Uterus (tissue), 4 donors: Measurements from ENCODE around the gene GRM5. TPM values are rescaled to one million over a fixed set of nuclear protein-coding genes. Genes with fewer than 3 reads are reported as not detected.
"Not testable (repeated sequence)": the region's sequence is repeated elsewhere in the genome, so short reads cannot be mapped to it uniquely, and the experiment has no call there.

Experiments
- DNase-seq, 2 donors: peaks; one replicate each; pipeline ENCODE4 v3.0.0-alpha.2; 2019 to 2020
- H3K27ac ChIP-seq, 2 donors: fragments of 200-600 bp; sonication (generic); 1 replicate in 1 of 2; 2 replicates in 1 of 2; pipeline ENCODE4 v1.5.1; 2016 to 2018
- H3K27me3 ChIP-seq, 2 donors: fragments of 200-600 bp; sonication (generic); one replicate each; pipeline ENCODE4 v1.5.1; 2018 to 2019; ENCODE audit warnings: control low read depth in 1 of 2
- H3K36me3 ChIP-seq, 2 donors: fragments of 200-600 bp; sonication (generic); one replicate each; pipeline ENCODE4 v1.5.1; 2019; ENCODE audit warnings: control low read depth in 1 of 2
- H3K4me1 ChIP-seq, 2 donors: fragments of 200-600 bp; sonication (generic); one replicate each; pipeline ENCODE4 v1.5.1; 2018 to 2019; ENCODE audit warnings: control low read depth in 1 of 2
- H3K4me3 ChIP-seq, 2 donors: fragments of 200-600 bp; sonication (generic); 1 replicate in 1 of 2; 2 replicates in 1 of 2; pipeline ENCODE4 v1.5.1; 2018 to 2019; ENCODE audit warnings: mild to moderate bottlenecking in 1 of 2
- H3K9me3 ChIP-seq, 2 donors: fragments of 200-600 bp; sonication (generic); one replicate each; pipeline ENCODE4 v1.5.1; 2019; ENCODE audit warnings: control low read depth in 1 of 2
- CTCF ChIP-seq, 4 experiments: fragments of 200-600 bp in 2 of 4; fragments of 450-650 bp in 2 of 4; sonication (generic) in 2 of 4; IDR thresholded peaks; one replicate each; pipeline ENCODE4 v1.5.1; 2016 to 2019; ENCODE audit warnings: antibody characterized with exemption in 4 of 4, mild to moderate bottlenecking in 2 of 4, moderate library complexity in 1 of 4
- POLR2A ChIP-seq, 2 donors: fragments of 450-650 bp; IDR thresholded peaks; one replicate each; pipeline ENCODE4 v1.6.1; 2016; ENCODE audit warnings: antibody characterized with exemption in 2 of 2, mild to moderate bottlenecking in 1 of 2, moderate library complexity in 1 of 2
- intact Hi-C: fragments of 100-400 bp; cut with DNase I; formaldehyde crosslinking; loops from one replicate; pipeline ENCODE4 v1.15.1; 2023; ENCODE audit warnings: low total_unique reads
- total RNA-seq, 4 donors: library from RNA; depleted of rRNA in 3 of 4; stranded (reverse); fragments of >200 nt in 3 of 4; gene quantifications; one replicate each; pipeline versions ENCODE4 v1.1.0 to v1.2.4, GENCODE V29; 2014 to 2023
- donor health status: DM: yes; HTN: yes; CAD: no.

The GRM5 gene
- total RNA-seq, 4 donors from 2014 or later = under 0.01 to 2.2 TPM; not detected in 2

GRCh38 chr11:88950975-88951374, 114.8 kb downstream of the GRM5 start:
- no peaks in the 10 kb centered on the region for H3K27me3 ChIP-seq
- H3K4me3 ChIP-seq = no peak overlapping the region
- no peak for TF ChIP-seq POLR2A (IDR thresholded peaks at IDR 0.05)
- no peak for TF ChIP-seq CTCF (IDR thresholded peaks at IDR 0.05)
- H3K36me3 ChIP-seq = no peaks in the 10 kb centered on the region
- intact Hi-C loops = no loop called here
- no peaks in the 10 kb centered on the region for H3K9me3 ChIP-seq
- no peak for DNase-seq
- H3K27ac ChIP-seq = no peak overlapping the region
- H3K4me1 ChIP-seq = no peaks in the 10 kb centered on the region

GRCh38 chr11:88948908-88949307, 116.9 kb downstream of the GRM5 start:
- H3K4me1 ChIP-seq, H3K27ac ChIP-seq, H3K36me3 ChIP-seq, intact Hi-C loops, DNase-seq, H3K4me3 ChIP-seq, H3K27me3 ChIP-seq, H3K9me3 ChIP-seq: not testable (repeated sequence)

DNA sequence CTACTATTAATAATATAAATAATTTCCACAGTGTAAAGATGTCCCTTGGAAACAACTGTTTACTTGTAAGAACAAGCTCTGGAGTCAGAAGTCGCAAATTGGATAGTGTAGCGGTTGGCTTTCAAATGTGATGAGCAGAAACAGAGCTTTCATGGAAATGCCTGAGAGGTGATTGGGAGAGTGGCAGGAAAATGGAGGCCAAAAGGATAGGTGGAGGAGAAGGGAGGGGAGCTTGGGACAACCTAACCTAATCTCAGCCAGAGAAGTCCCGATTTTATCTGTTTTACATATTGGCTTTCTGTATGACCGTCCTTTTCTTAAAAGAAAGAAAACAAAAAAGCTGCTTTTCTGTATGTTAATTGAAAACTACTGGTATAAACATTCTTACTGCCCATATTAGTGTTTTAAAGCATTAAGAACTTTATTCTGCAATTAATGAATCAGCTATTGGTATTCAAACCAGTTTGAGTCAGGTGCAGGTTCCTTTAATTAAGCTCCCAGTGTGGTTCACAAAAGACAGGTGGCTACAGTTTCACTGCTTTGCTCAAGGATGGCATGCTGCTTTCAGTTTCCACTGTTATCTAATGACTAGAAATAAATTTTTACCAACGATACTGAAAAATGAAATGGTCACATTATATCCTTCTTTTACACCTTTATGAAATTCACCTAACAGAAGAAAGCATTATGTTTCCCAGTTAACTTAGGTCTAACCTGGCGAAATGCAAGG, 117.8 kb downstream of the GRM5 start:
- H3K4me1 ChIP-seq, intact Hi-C loops, H3K27ac ChIP-seq, H3K4me3 ChIP-seq, H3K36me3 ChIP-seq, DNase-seq, H3K27me3 ChIP-seq, H3K9me3 ChIP-seq: not testable (repeated sequence)

DNA sequence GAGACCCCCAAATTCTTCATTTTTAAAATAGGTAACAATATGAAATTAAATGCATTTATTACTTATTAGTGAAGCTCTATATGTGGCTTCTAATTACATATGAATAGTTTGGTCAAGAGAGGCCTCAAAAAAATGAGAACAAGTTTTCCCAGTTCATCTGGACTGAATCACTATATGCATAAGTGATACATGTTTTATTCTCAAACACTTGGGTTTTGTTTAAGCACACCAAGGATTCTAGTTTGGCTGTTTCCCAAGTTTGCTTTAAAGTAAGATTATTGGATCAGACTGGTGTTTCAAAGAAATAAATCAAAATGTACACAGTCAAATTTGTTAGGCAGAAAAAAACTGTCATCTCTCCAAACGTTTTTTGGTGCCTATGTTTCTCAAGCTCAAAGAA, 136.1 kb downstream of the GRM5 start:
- H3K27ac ChIP-seq, H3K36me3 ChIP-seq, H3K4me1 ChIP-seq, H3K27me3 ChIP-seq, DNase-seq, H3K9me3 ChIP-seq, intact Hi-C loops, H3K4me3 ChIP-seq: not testable (repeated sequence)

DNA sequence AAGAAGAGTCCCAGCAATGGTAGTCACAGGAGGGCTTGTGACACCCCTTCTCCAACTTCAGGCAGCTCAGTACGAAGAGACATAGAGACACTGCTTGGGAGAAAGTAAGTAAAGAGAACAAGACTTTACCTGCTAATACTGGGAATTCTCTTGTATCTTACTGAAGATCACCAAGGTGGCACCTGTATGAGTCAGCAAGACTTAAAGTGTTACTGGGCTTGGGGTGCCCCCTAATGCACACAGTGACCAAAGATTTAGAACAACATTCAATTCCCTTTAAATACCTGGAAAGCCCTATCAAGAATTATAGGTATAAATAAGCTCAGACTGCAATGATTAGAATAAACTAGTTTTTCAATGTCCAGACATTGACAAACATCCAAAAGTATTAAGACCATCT, 148.7 kb downstream of the GRM5 start:
- H3K27ac ChIP-seq, H3K4me3 ChIP-seq, H3K4me1 ChIP-seq, DNase-seq, H3K9me3 ChIP-seq, H3K36me3 ChIP-seq, intact Hi-C loops, H3K27me3 ChIP-seq: not testable (repeated sequence)

GRCh38 chr11:88909500-88909899, 156.3 kb downstream of the GRM5 start:
- intact Hi-C loops = no loop called here
- TF ChIP-seq CTCF (IDR thresholded peaks at IDR 0.05) (no peak), POLR2A (IDR thresholded peaks at IDR 0.05) (no peak)

DNA sequence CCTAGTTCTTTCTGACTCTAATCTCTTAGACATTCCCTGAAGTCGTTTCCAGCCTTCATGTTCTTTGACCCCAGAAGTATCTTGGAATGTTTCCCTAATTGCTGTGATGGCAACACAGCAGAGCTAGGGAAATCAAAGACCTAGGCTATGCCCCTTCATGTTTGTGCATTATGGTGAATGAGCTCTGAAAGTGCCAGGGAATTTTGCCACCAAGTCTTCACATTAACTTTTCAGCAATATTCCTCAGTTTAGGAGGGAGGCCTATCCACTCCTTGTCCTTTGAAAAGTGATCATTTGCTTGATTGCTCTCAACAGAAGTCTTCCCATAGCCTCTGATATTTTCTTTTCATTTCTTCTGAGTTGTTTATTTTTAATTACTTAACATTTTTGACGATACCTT, 164.3 kb downstream of the GRM5 start:
- H3K27ac ChIP-seq, H3K9me3 ChIP-seq, H3K4me3 ChIP-seq, intact Hi-C loops, H3K36me3 ChIP-seq, H3K27me3 ChIP-seq, H3K4me1 ChIP-seq, DNase-seq: not testable (repeated sequence)

More at GRCh38 chr11:88909500-88909899, 156.3 kb downstream of the GRM5 start:
- Histone ChIP-seq H3K27me3 (no peaks in the 10 kb centered on the region), H3K4me1 (no peaks in the 10 kb centered on the region), H3K9me3 (no peaks in the 10 kb centered on the region), H3K36me3 (no peaks in the 10 kb centered on the region), H3K27ac (no peak overlapping the region), H3K4me3 (no peak overlapping the region)
- DNase-seq = no peak

GRCh38 chr11:88888855-88889254, 176.9 kb downstream of the GRM5 start:
- H3K4me1 ChIP-seq, DNase-seq, intact Hi-C loops, H3K36me3 ChIP-seq, H3K4me3 ChIP-seq, H3K27me3 ChIP-seq, H3K27ac ChIP-seq, H3K9me3 ChIP-seq: not testable (repeated sequence)
